IMR-90 (cell line): Measurements from ENCODE around the gene B4GALNT3. TPM values are rescaled to one million over a fixed set of nuclear protein-coding genes. Genes with fewer than 3 reads are reported as not detected.

Source experiments
- ATAC-seq: fragments of 200-7000 bp; cut with Tn5 transposase; 2 replicates; pipeline ENCODE4 v1.9.1; 2020; ENCODE audit warnings: low read depth, mild to moderate bottlenecking, moderate library complexity
- BruUV-seq: library from RNA; stranded (reverse); fragments of 400-500 nt; replicated peaks from 2 replicates; lab custom pipeline; 2021; lab: Mats Ljungman, UMichigan
- CTCF ChIA-PET: fragments of 300-600 bp; formaldehyde crosslinking; extraction: SDS; loops from one replicate; lab custom pipeline; 2021; ENCODE audit warnings: antibody characterized with exemption; lab: Yijun Ruan, JAX
- POLR2A ChIA-PET: fragments of 300-600 bp; sonication (Branson Sonifier 250); formaldehyde crosslinking; loops from one replicate; lab custom pipeline; 2022; ENCODE audit warnings: antibody characterized with exemption; ENCODE audit not compliant: unreplicated experiment; lab: Charles Lee
- DNase-seq: peaks from one replicate; pipeline ENCODE4 v3.0.0; 2013
- H2AFZ ChIP-seq: replicated peaks from 2 replicates; pipeline ENCODE3; 2013; ENCODE audit warnings: low read length, mild to moderate bottlenecking; ENCODE audit not compliant: poor library complexity
- H2AK5ac ChIP-seq: 2 replicates; pipeline ENCODE4 v1.6.1; 2013; ENCODE audit warnings: low read depth, low read length, inconsistent platforms
- H2AK9ac ChIP-seq: replicated peaks from 2 replicates; pipeline ENCODE3; 2013; ENCODE audit warnings: mild to moderate bottlenecking, low read depth, low read length, moderate library complexity; ENCODE audit not compliant: poor library complexity
- H2BK120ac ChIP-seq: 2 replicates; pipeline ENCODE4 v1.6.1; 2013; ENCODE audit warnings: low read depth, low read length, inconsistent platforms
- H2BK15ac ChIP-seq: 3 replicates; pipeline ENCODE4 v1.6.1; 2013; ENCODE audit warnings: low read depth, low read length, inconsistent platforms
- H2BK20ac ChIP-seq: 2 replicates; pipeline ENCODE4 v1.6.1; 2013; ENCODE audit warnings: low read depth, mild to moderate bottlenecking, inconsistent platforms, low read length, moderate library complexity
- H2BK5ac ChIP-seq: 2 replicates; pipeline ENCODE4 v1.6.1; 2013; ENCODE audit warnings: mild to moderate bottlenecking, low read depth, low read length, inconsistent platforms; ENCODE audit not compliant: poor library complexity, severe bottlenecking
- H3K14ac ChIP-seq: replicated peaks from 2 replicates; pipeline ENCODE4 v1.6.1; 2013; ENCODE audit warnings: low read depth, low read length, inconsistent platforms
- H3K18ac ChIP-seq: 2 replicates; pipeline ENCODE4 v1.6.1; 2013; ENCODE audit warnings: low read depth, low read length, control low read depth
- H3K23ac ChIP-seq: 2 replicates; pipeline ENCODE4 v1.6.1; 2013; ENCODE audit warnings: low read depth, low read length, inconsistent platforms
- H3K27ac ChIP-seq: 2 replicates; pipeline ENCODE4 v1.5.1; 2013; ENCODE audit warnings: mild to moderate bottlenecking, control low read depth, low read length; ENCODE audit not compliant: insufficient read depth
- H3K27me3 ChIP-seq: 2 replicates; pipeline ENCODE4 v1.6.1; 2013; ENCODE audit warnings: low read length; ENCODE audit not compliant: control insufficient read depth, insufficient read depth
- H3K36me3 ChIP-seq: 2 replicates; pipeline ENCODE4 v1.6.1; 2013; ENCODE audit warnings: low read length, mixed read lengths; ENCODE audit not compliant: control insufficient read depth, insufficient read depth
- H3K4ac ChIP-seq: 2 replicates; pipeline ENCODE4 v1.6.1; 2013; ENCODE audit warnings: low read depth, low read length, inconsistent platforms
- H3K4me1 ChIP-seq: 2 replicates; pipeline ENCODE4 v1.6.1; 2013; ENCODE audit warnings: low read length, mixed read lengths; ENCODE audit not compliant: control insufficient read depth, insufficient read depth
- H3K4me2 ChIP-seq: 2 replicates; pipeline ENCODE4 v1.6.1; 2013; ENCODE audit warnings: low read depth, mild to moderate bottlenecking, control low read depth, low read length, moderate library complexity
- H3K4me3 ChIP-seq: 2 replicates; pipeline ENCODE4 v1.5.1; 2013; ENCODE audit warnings: low read depth, mild to moderate bottlenecking, control low read depth, low read length, moderate library complexity; ENCODE audit not compliant: insufficient read depth
- H3K56ac ChIP-seq: 2 replicates; pipeline ENCODE4 v1.6.1; 2013; ENCODE audit warnings: low read length, inconsistent platforms; ENCODE audit not compliant: insufficient read depth; ENCODE audit errors: extremely low read depth
- H3K79me1 ChIP-seq, 2 experiments: 2 replicates each; pipeline ENCODE4 v1.6.1; 2013; ENCODE audit warnings: low read length in 2 of 2, inconsistent platforms in 1 of 2, low read depth in 1 of 2
- H3K9ac ChIP-seq: 2 replicates; pipeline ENCODE4 v1.6.1; 2013; ENCODE audit warnings: low read depth, low read length, control low read depth
- H3K9me1 ChIP-seq: 2 replicates; pipeline ENCODE4 v1.6.1; 2013; ENCODE audit warnings: low read length, inconsistent platforms; ENCODE audit not compliant: insufficient read depth
- H3K9me3 ChIP-seq: 2 replicates; pipeline ENCODE4 v1.6.1; 2013; ENCODE audit warnings: low read length; ENCODE audit not compliant: control insufficient read depth, insufficient read depth
- H4K20me1 ChIP-seq: 2 replicates; pipeline ENCODE4 v1.6.1; 2013; ENCODE audit warnings: low read length, inconsistent platforms; ENCODE audit not compliant: insufficient read depth
- H4K5ac ChIP-seq: 2 replicates; pipeline ENCODE4 v1.6.1; 2013; ENCODE audit warnings: mild to moderate bottlenecking, low read depth, low read length, control low read depth
- H4K8ac ChIP-seq, 2 experiments: 2 replicates each; pipeline ENCODE4 v1.6.1; 2013; ENCODE audit warnings: low read depth in 2 of 2, low read length in 2 of 2, control low read depth in 1 of 2, inconsistent platforms in 1 of 2
- H4K91ac ChIP-seq: 2 replicates; pipeline ENCODE4 v1.6.1; 2013; ENCODE audit warnings: low read depth, low read length, inconsistent platforms; ENCODE audit not compliant: insufficient read depth
- BHLHE40 ChIP-seq: fragments of 150-350 bp; IDR thresholded peaks from 2 replicates; pipeline ENCODE4 v1.6.1; 2016; ENCODE audit warnings: mild to moderate bottlenecking, low read depth, low read length
- CHD1 ChIP-seq: IDR thresholded peaks from 2 replicates; pipeline ENCODE4 v1.6.1; 2012; ENCODE audit warnings: low read depth, low read length, improper control_type of control experiment
- MAFK ChIP-seq: IDR thresholded peaks from 2 replicates; pipeline ENCODE4 v1.6.1; 2012; ENCODE audit warnings: low read depth, low read length, improper control_type of control experiment
- MXI1 ChIP-seq: IDR thresholded peaks from 2 replicates; pipeline ENCODE4 v1.6.1; 2012; ENCODE audit warnings: low read depth, mild to moderate bottlenecking, low read length, moderate library complexity, borderline replicate concordance
- RAD21 ChIP-seq: IDR thresholded peaks from 2 replicates; pipeline ENCODE4 v1.6.1; 2012; ENCODE audit warnings: low read length, improper control_type of control experiment
- SMC3 ChIP-seq: fragments of 150-350 bp; IDR thresholded peaks from 2 replicates; pipeline ENCODE4 v1.6.1; 2016; ENCODE audit warnings: low read depth, mild to moderate bottlenecking, antibody characterized with exemption, low read length, moderate library complexity
- WGBS, 2 experiments: methylation state at CpG; one replicate each; pipeline versions ENCODE4 v1.1.5 to v1.1.7; 2013; ENCODE audit warnings: missing lambda C conversion rate in 2 of 2; ENCODE audit not compliant: insufficient read length in 1 of 2; ENCODE audit errors: extremely low coverage in 2 of 2; 5-methylcytosine and 5-hydroxymethylcytosine counted together
- dilution Hi-C: fragments of 300-500 bp; cut with HindIII; formaldehyde crosslinking; loops from one replicate; pipeline ENCODE4 v1.14.3; 2018; ENCODE audit warnings: low sequenced_read_pairs; ENCODE audit not compliant: unreplicated experiment
- in situ Hi-C: fragments of 300-500 bp; cut with MboI; formaldehyde crosslinking; loops from 3 replicates; pipeline ENCODE4 v1.14.3; 2019; ENCODE audit warnings: low sequenced_read_pairs, inconsistent platforms, mixed read lengths
- intact Hi-C: fragments of 100-400 bp; cut with micrococcal nuclease; formaldehyde crosslinking; loops from 2 replicates; pipeline ENCODE4 v1.10.0; 2022
- polyA plus RNA-seq, 3 experiments: library from polyadenylated mRNA; depleted of rRNA; stranded (reverse); fragments of >200 nt; gene quantifications; 2 replicates each; pipeline ENCODE4 v1.2.3, GENCODE V29; 2012; ENCODE audit warnings: low replicate concordance in 1 of 3
- total RNA-seq: library from RNA; depleted of rRNA; stranded (reverse); fragments of >200 nt; gene quantifications from 2 replicates; pipeline ENCODE4 v1.2.3, GENCODE V29; 2012
- TF ChIP-seq, protein P1 (sequence below): conservative IDR thresholded peaks from 2 replicates; pipeline ENCODE4 v1.5.1; 2012; ENCODE audit warnings: mild to moderate bottlenecking, low read depth, low read length, improper control_type of control experiment

Gene B4GALNT3
- total and polyA plus RNA-seq, 2 of the 4 experiments (the other 2 are of a cell fraction) = not detected

DNA sequence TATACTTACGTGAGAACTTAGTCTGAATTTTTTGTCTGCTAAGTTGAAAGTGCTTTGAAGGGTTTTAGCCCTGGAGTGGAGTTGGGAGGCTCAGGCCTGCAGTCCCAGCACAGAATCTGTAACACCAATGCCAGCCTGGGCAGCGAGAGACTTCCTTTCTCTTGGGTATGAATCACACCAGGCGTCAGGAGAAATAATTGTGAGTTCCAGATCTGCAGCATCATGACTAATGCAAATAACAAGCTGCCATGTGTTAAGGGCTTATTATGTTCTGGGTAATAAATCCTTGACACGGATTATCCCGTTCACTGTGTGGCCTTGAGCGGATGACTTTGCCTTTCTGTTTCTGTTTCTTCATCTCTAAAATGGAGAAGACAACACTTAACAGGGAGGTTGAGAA is 70.6 kb downstream of the B4GALNT3 start:
- no TSS peak for BruUV-seq
- Histone ChIP-seq H3K27me3 (peaks cover 49% of the 10 kb centered on the region), H3K4me1 (peaks cover 4% of the 10 kb centered on the region; the same call in 1 of the 2 replicates), H3K23ac (no peak overlapping the region), H2BK120ac (no peak overlapping the region), H3K4me2 (no peak overlapping the region), H4K91ac (no peak overlapping the region), H2BK5ac (no peak overlapping the region), H2BK20ac (no peak overlapping the region), H3K14ac (no peak overlapping the region), H3K9me3 (peaks cover 3% of the 10 kb centered on the region; the same call in 1 of the 2 replicates), H3K9me1 (0 out of 2 replicates have a peak, but pooled peaks cover 3% of the 10 kb centered on the region), H2AK9ac (no peak overlapping the region), H3K56ac (no peak overlapping the region), H2BK15ac (no peak overlapping the region), H3K4ac (no peak overlapping the region), H3K18ac (no peak overlapping the region), H2AFZ (no peak overlapping the region), H3K36me3 (no peaks in the 10 kb centered on the region), H4K8ac (no peak overlapping the region), H4K5ac (no peak overlapping the region), H2AK5ac (no peak overlapping the region), H3K9ac (no peak overlapping the region), H3K4me3 (no peak overlapping the region), H4K20me1 (no peaks in the 10 kb centered on the region), H3K27ac (no peak overlapping the region), H3K79me1 (no peaks in the 10 kb centered on the region)
- ATAC-seq (no peak), DNase-seq (no peak)
- ChIA-PET POLR2A (no interaction called here), CTCF (no interaction called here)
- TF ChIP-seq SMC3 (no peak), CHD1 (no peak), BHLHE40 (no peak), MXI1 (no peak), MAFK (no peak), RAD21 (no peak)
- TF ChIP-seq, protein P1, sequence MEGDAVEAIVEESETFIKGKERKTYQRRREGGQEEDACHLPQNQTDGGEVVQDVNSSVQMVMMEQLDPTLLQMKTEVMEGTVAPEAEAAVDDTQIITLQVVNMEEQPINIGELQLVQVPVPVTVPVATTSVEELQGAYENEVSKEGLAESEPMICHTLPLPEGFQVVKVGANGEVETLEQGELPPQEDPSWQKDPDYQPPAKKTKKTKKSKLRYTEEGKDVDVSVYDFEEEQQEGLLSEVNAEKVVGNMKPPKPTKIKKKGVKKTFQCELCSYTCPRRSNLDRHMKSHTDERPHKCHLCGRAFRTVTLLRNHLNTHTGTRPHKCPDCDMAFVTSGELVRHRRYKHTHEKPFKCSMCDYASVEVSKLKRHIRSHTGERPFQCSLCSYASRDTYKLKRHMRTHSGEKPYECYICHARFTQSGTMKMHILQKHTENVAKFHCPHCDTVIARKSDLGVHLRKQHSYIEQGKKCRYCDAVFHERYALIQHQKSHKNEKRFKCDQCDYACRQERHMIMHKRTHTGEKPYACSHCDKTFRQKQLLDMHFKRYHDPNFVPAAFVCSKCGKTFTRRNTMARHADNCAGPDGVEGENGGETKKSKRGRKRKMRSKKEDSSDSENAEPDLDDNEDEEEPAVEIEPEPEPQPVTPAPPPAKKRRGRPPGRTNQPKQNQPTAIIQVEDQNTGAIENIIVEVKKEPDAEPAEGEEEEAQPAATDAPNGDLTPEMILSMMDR = no peak
- 86% methylated on average over 1 of the region's 6 CpGs; no CpG with 5 or more reads in 1 of the 2 experiments for WGBS, 2 experiments
- in situ Hi-C loops = no loop called here
- intact Hi-C loops = no loop called here
- dilution Hi-C loops = no loop called here
